GM18870 (cell line): ENCODE data around the gene ECHS1.

Experiments used
- ATAC-seq: cut with Tn5 transposase; IDR thresholded peaks from one replicate; pipeline ENCODE4 v1.9.1; 2021; ENCODE audit warnings: moderate library complexity; ENCODE audit not compliant: unreplicated experiment

The ECHS1 gene

GRCh38 chr10:133359554-133359971 lies 13.6 kb downstream of the ECHS1 start:
- no peak for ATAC-seq

- ATAC-seq = no peak
Measured at GRCh38 chr10:133358925-133359310, 14.2 kb downstream of the ECHS1 start.

- no peak for ATAC-seq
Measured at GRCh38 chr10:133358162-133358924, 14.8 kb downstream of the ECHS1 start.

- peak; percentile 51 for ATAC-seq
Measured at GRCh38 chr10:133357285-133358161, 15.6 kb downstream of the ECHS1 start, which contains the start of gene FUOM. Gene FUOM (minus strand): TSS chr10:133358019. CDS start chr10:133358007, 12 bp downstream.

- no peak for ATAC-seq
Measured at GRCh38 chr10:133356549-133357284, 16.4 kb downstream of the ECHS1 start.

GRCh38 chr10:133355991-133356390 lies 17.2 kb downstream of the ECHS1 start:
- no peak for ATAC-seq

GRCh38 chr10:133355266-133355665 lies 17.9 kb downstream of the ECHS1 start:
- no peak for ATAC-seq

GRCh38 chr10:133354672-133355240 lies 18.4 kb downstream of the ECHS1 start:
- no peak for ATAC-seq

- ATAC-seq = no peak
Measured at GRCh38 chr10:133353988-133354605, 19.1 kb downstream of the ECHS1 start.

GRCh38 chr10:133353202-133353959 lies 19.8 kb downstream of the ECHS1 start:
- no peak for ATAC-seq

GRCh38 chr10:133351408-133352318 lies 21.5 kb downstream of the ECHS1 start:
- ATAC-seq = no peak

- no peak for ATAC-seq
Measured at GRCh38 chr10:133350950-133351329, 22.2 kb downstream of the ECHS1 start.

GRCh38 chr10:133350283-133350949 lies 22.7 kb downstream of the ECHS1 start:
- ATAC-seq = no peak

GRCh38 chr10:133349577-133350011 lies 23.6 kb downstream of the ECHS1 start:
- ATAC-seq = no peak

- no peak for ATAC-seq
Measured at GRCh38 chr10:133349160-133349568, 24.0 kb downstream of the ECHS1 start.

GRCh38 chr10:133347710-133348517 lies 25.2 kb downstream of the ECHS1 start:
- ATAC-seq = no peak

GRCh38 chr10:133346413-133346812 lies 26.7 kb downstream of the ECHS1 start:
- no peak for ATAC-seq
